NCI-H460 (cell line): ENCODE results near the gene TSPAN3. TPM values are rescaled to one million over a fixed set of nuclear protein-coding genes. Genes with fewer than 3 reads are reported as not detected.

ENCODE experiments used
- DNase-seq: peaks from one replicate; pipeline ENCODE4 v3.0.0-alpha.2; 2016; ENCODE audit warnings: low read depth; ENCODE audit errors: extremely low read depth
- polyA plus RNA-seq: library from polyadenylated mRNA; depleted of rRNA; stranded (reverse); fragments of >200 nt; gene quantifications from 2 replicates; pipeline ENCODE4 v1.2.3, GENCODE V29; 2014; cell fraction: nucleus; rRNA removed
- total RNA-seq: library from RNA; depleted of rRNA; stranded (reverse); fragments of >200 nt; shearing (Covaris generic); gene quantifications from 2 replicates; pipeline ENCODE4 v1.2.3, GENCODE V29; 2014; rRNA removed

TSPAN3 gene
- total RNA-seq, result 147 and 149 TPM in 2 replicates
- 159 and 205 TPM in 2 replicates for polyA plus RNA-seq

GRCh38 chr15:77070495-77071304 is at the start of gene TSPAN3:
Gene TSPAN3, minus strand, starts transcription at chr15:77071109. Its CDS starts 155 bp downstream, at chr15:77070954.
- DNase-seq, result peak; percentile 85

- no peak for DNase-seq
Measured at GRCh38 chr15:77120576-77120975, 49.7 kb upstream of the TSPAN3 start.

GRCh38 chr15:77119446-77119845 is 48.5 kb upstream of the TSPAN3 start:
- no peak for DNase-seq

GRCh38 chr15:77118882-77119321 is 48.0 kb upstream of the TSPAN3 start:
- peak; percentile 52 for DNase-seq

GRCh38 chr15:77115179-77115578 is 44.3 kb upstream of the TSPAN3 start:
- DNase-seq, result no peak

- DNase-seq, result no peak
Measured at GRCh38 chr15:77112838-77113504, 42.1 kb upstream of the TSPAN3 start.

- DNase-seq, result no peak
Measured at GRCh38 chr15:77111789-77112188, 40.9 kb upstream of the TSPAN3 start.

- DNase-seq, result peak; percentile 24
Measured at GRCh38 chr15:77107531-77108355, 36.8 kb upstream of the TSPAN3 start.

- no peak for DNase-seq
Measured at GRCh38 chr15:77107068-77107467, 36.2 kb upstream of the TSPAN3 start.

- no peak for DNase-seq
Measured at GRCh38 chr15:77104155-77104554, 33.2 kb upstream of the TSPAN3 start.

GRCh38 chr15:77099741-77100463 is 29.0 kb upstream of the TSPAN3 start:
- no peak for DNase-seq

- no peak for DNase-seq
Measured at GRCh38 chr15:77098572-77098971, 27.7 kb upstream of the TSPAN3 start.

- no peak for DNase-seq
Measured at GRCh38 chr15:77097921-77098320, 27.0 kb upstream of the TSPAN3 start.

- no peak for DNase-seq
Measured at GRCh38 chr15:77097248-77097721, 26.4 kb upstream of the TSPAN3 start.

GRCh38 chr15:77096541-77096940 is 25.6 kb upstream of the TSPAN3 start:
- DNase-seq, result no peak

GRCh38 chr15:77096138-77096537 is 25.2 kb upstream of the TSPAN3 start:
- no peak for DNase-seq

GRCh38 chr15:77094397-77095030 is 23.6 kb upstream of the TSPAN3 start:
- DNase-seq, result no peak

- DNase-seq, result no peak
Measured at GRCh38 chr15:77093436-77093835, 22.5 kb upstream of the TSPAN3 start.

- DNase-seq, result no peak
Measured at GRCh38 chr15:77091097-77091496, 20.2 kb upstream of the TSPAN3 start.

- no peak for DNase-seq
Measured at GRCh38 chr15:77087213-77087612, 16.3 kb upstream of the TSPAN3 start.
